HEK293T (cell line): ENCODE results near the gene SLC15A3.

Experiments
- CTCF ChIA-PET: fragments of 350-600 bp; formaldehyde crosslinking; extraction: SDS; loops from one replicate; lab custom pipeline; 2021; ENCODE audit warnings: antibody characterized with exemption, inconsistent platforms; lab: Yijun Ruan, JAX
- POLR2A ChIA-PET: fragments of 350-600 bp; formaldehyde crosslinking; extraction: SDS; loops from one replicate; lab custom pipeline; 2020; ENCODE audit warnings: antibody characterized with exemption, inconsistent platforms; lab: Yijun Ruan, JAX
- DNase-seq: peaks from one replicate; pipeline ENCODE4 v3.0.0; 2012; ENCODE audit warnings: mixed read lengths; ENCODE audit errors: extremely low spot score
- ARNT ChIP-seq: fragments of 450-650 bp; IDR thresholded peaks from 2 replicates; pipeline ENCODE4 v1.6.1; 2017; ENCODE audit warnings: mild to moderate bottlenecking
- BHLHE40 ChIP-seq: fragments of 450-650 bp; IDR thresholded peaks from 2 replicates; pipeline ENCODE4 v1.6.1; 2016; ENCODE audit warnings: mild to moderate bottlenecking, moderate library complexity, borderline replicate concordance
- CTBP1 ChIP-seq: fragments of 450-650 bp; IDR thresholded peaks from 2 replicates; pipeline ENCODE4 v1.6.1; 2016; ENCODE audit warnings: borderline replicate concordance
- ELF4 ChIP-seq: fragments of 450-650 bp; IDR thresholded peaks from 2 replicates; pipeline ENCODE4 v1.6.1; 2017; ENCODE audit warnings: antibody characterized with exemption
- FOXA1 ChIP-seq: fragments of 450-650 bp; IDR thresholded peaks from 2 replicates; pipeline ENCODE4 v1.6.1; 2016; ENCODE audit warnings: mild to moderate bottlenecking
- FOXK2 ChIP-seq: fragments of 450-650 bp; IDR thresholded peaks from 2 replicates; pipeline ENCODE4 v1.6.1; 2016; ENCODE audit warnings: mild to moderate bottlenecking
- FOXM1 ChIP-seq: fragments of 450-650 bp; IDR thresholded peaks from 2 replicates; pipeline ENCODE4 v1.6.1; 2017; ENCODE audit warnings: mild to moderate bottlenecking, borderline replicate concordance
- HDGF ChIP-seq: fragments of 450-650 bp; IDR thresholded peaks from 2 replicates; pipeline ENCODE4 v1.6.1; 2017; ENCODE audit warnings: antibody characterized with exemption, borderline replicate concordance
- L3MBTL2 ChIP-seq: fragments of 450-650 bp; conservative IDR thresholded peaks from 2 replicates; pipeline ENCODE4 v1.6.1; 2016; ENCODE audit warnings: mild to moderate bottlenecking
- LEF1 ChIP-seq: fragments of 450-650 bp; IDR thresholded peaks from 2 replicates; pipeline ENCODE4 v1.6.1; 2017; ENCODE audit warnings: mild to moderate bottlenecking, borderline replicate concordance
- NFRKB ChIP-seq: fragments of 450-650 bp; IDR thresholded peaks from 2 replicates; pipeline ENCODE4 v1.6.1; 2016; ENCODE audit warnings: mild to moderate bottlenecking, moderate library complexity
- PKNOX1 ChIP-seq: fragments of 450-650 bp; IDR thresholded peaks from 2 replicates; pipeline ENCODE4 v1.6.1; 2016
- SP1 ChIP-seq: fragments of 450-650 bp; IDR thresholded peaks from 2 replicates; pipeline ENCODE4 v1.6.1; 2017
- SUZ12 ChIP-seq: fragments of 450-650 bp; IDR thresholded peaks from 2 replicates; pipeline ENCODE4 v1.6.1; 2016; ENCODE audit warnings: mild to moderate bottlenecking
- TARDBP ChIP-seq: fragments of 450-650 bp; IDR thresholded peaks from 2 replicates; pipeline ENCODE4 v1.6.1; 2016
- ZNF384 ChIP-seq: fragments of 450-650 bp; IDR thresholded peaks from 2 replicates; pipeline ENCODE4 v1.6.1; 2016

The SLC15A3 gene

GRCh38 chr11:60985991-60986915, 34.3 kb upstream of the SLC15A3 start:
- CTCF ChIA-PET = no interaction called here
- TF ChIP-seq HDGF = no peak
- no peak for TF ChIP-seq L3MBTL2
- no peak for TF ChIP-seq BHLHE40
- TF ChIP-seq FOXM1 = no peak
- no peak for TF ChIP-seq ELF4
- no peak for TF ChIP-seq FOXA1
- TF ChIP-seq CTBP1 = no peak
- no peak for TF ChIP-seq FOXK2
- no peak for TF ChIP-seq SP1
- no peak for DNase-seq
- POLR2A ChIA-PET = no interaction called here

GRCh38 chr11:60985501-60985900, 33.5 kb upstream of the SLC15A3 start:
- TF ChIP-seq ARNT (no peak), FOXA1 (no peak), BHLHE40 (no peak), FOXM1 (no peak), ZNF384 (no peak), CTBP1 (no peak), SUZ12 (no peak), FOXK2 (no peak), HDGF (no peak), NFRKB (no peak), TARDBP (no peak), PKNOX1 (no peak), ELF4 (no peak), L3MBTL2 (no peak), LEF1 (no peak), SP1 (no peak)
- ChIA-PET CTCF (no interaction called here), POLR2A (no interaction called here)
- no peak for DNase-seq

GRCh38 chr11:60984636-60985035, 32.7 kb upstream of the SLC15A3 start:
- ChIA-PET CTCF (interaction anchor here (0.7 kb wide), 1 partner anchor 13 kb away, joined by 3 read pairs; the partner anchor contains the start of gene CD6), POLR2A (no interaction called here)
- TF ChIP-seq SP1 = no peak
- no peak for TF ChIP-seq SUZ12
- no peak for TF ChIP-seq FOXK2
- no peak for TF ChIP-seq ZNF384
- TF ChIP-seq PKNOX1 = no peak
- TF ChIP-seq FOXA1 = no peak
- TF ChIP-seq TARDBP = no peak
- no peak for DNase-seq

- DNase-seq = no peak
- ChIA-PET POLR2A (no interaction called here), CTCF (interaction anchor here (0.7 kb wide), 1 partner anchor 13 kb away, joined by 3 read pairs; the partner anchor contains the start of gene CD6)
- TF ChIP-seq PKNOX1 (no peak), CTBP1 (no peak), LEF1 (no peak), TARDBP (no peak), NFRKB (no peak), FOXM1 (no peak), L3MBTL2 (no peak), ZNF384 (no peak), FOXK2 (no peak)
These were observed 32.2 kb upstream of the SLC15A3 start for GRCh38 chr11:60984149-60984548.

GRCh38 chr11:60982184-60982583, 30.2 kb upstream of the SLC15A3 start:
- ChIA-PET CTCF (interaction anchor here (0.7 kb wide), 1 partner anchor 11 kb away, joined by 5 read pairs; no protein-coding TSS in a partner anchor), POLR2A (no interaction called here)

GRCh38 chr11:60981515-60981914, 29.5 kb upstream of the SLC15A3 start:
- TF ChIP-seq SP1 (no peak), TARDBP (no peak), ARNT (no peak), FOXM1 (no peak), CTBP1 (no peak), PKNOX1 (no peak), SUZ12 (no peak)
- no peak for DNase-seq
- POLR2A ChIA-PET = no interaction called here
- CTCF ChIA-PET = no interaction called here

More at GRCh38 chr11:60982184-60982583, 30.2 kb upstream of the SLC15A3 start:
- DNase-seq = no peak
- TF ChIP-seq FOXK2 = no peak
- TF ChIP-seq TARDBP = no peak
